Left lung (tissue), 10 donors: ENCODE data around the gene PLTP. TPM values are rescaled to one million over a fixed set of nuclear protein-coding genes. Genes with fewer than 3 reads are reported as not detected.

Source experiments
- ATAC-seq: fragments of 200-7000 bp; cut with Tn5 transposase; one replicate; pipeline ENCODE4 v1.9.1; 2020; ENCODE audit warnings: moderate library complexity
- DNase-seq, 4 donors: peaks; one replicate each; pipeline ENCODE4 v3.0.0-alpha.2; 2013 to 2020
- H3K27ac ChIP-seq, 2 donors: fragments of 200-600 bp; sonication (generic) in 1 of 2; one replicate each; pipeline versions ENCODE4 v1.5.0 to v1.8.0; 2020 to 2021
- H3K27me3 ChIP-seq, 2 donors: fragments of 200-600 bp; sonication (generic) in 1 of 2; one replicate each; pipeline versions ENCODE4 v1.5.0 to v1.8.0; 2020 to 2021
- H3K36me3 ChIP-seq, 2 donors: fragments of 200-600 bp; sonication (generic) in 1 of 2; one replicate each; pipeline versions ENCODE4 v1.5.0 to v1.8.0; 2020 to 2021
- H3K4me1 ChIP-seq, 2 donors: fragments of 200-600 bp; one replicate each; pipeline ENCODE4 v1.8.0; 2021
- H3K4me3 ChIP-seq, 2 donors: fragments of 200-600 bp; sonication (generic) in 1 of 2; one replicate each; pipeline versions ENCODE4 v1.5.0 to v1.8.0; 2020 to 2021; ENCODE audit warnings: mild to moderate bottlenecking in 1 of 2
- H3K9me3 ChIP-seq, 2 donors: fragments of 200-600 bp; sonication (generic) in 1 of 2; one replicate each; pipeline versions ENCODE4 v1.5.0 to v1.8.0; 2020 to 2021
- intact Hi-C, 2 donors: fragments of 100-400 bp; cut with DNase I; formaldehyde crosslinking; loops; one replicate each; pipeline versions ENCODE4 v1.11.2 to v1.14.2; 2022
- polyA plus RNA-seq, 6 donors: library from polyadenylated mRNA; unstranded; fragments of 120-200 nt; gene quantifications; one replicate each; pipeline ENCODE4 v1.2.1, GENCODE V29; 2013; ENCODE audit not compliant: insufficient read length in 6 of 6
- total RNA-seq, 2 donors: library from RNA; stranded (reverse); fragmentation: NEBNext Ultra II Directional; extraction: Animal tissue kit (Norgen Biotek cat#: 25700); gene quantifications; one replicate each; pipeline ENCODE4 v1.2.1, GENCODE V29; 2021
- TF ChIP-seq, protein P1 (sequence below), 2 donors: fragments of 200-600 bp; sonication (generic) in 1 of 2; IDR thresholded peaks; one replicate each; pipeline versions ENCODE4 v1.5.0 to v1.8.0; 2021; ENCODE audit warnings: antibody characterized with exemption in 2 of 2
- donor health status: DM: no; HTN: yes; CAD: no.
- donor health status: DM: no; HTN: no; CAD: no.

The PLTP gene
- total and polyA plus RNA-seq, 8 donors: 42.6 to 172 (median 58.2) TPM

DNA sequence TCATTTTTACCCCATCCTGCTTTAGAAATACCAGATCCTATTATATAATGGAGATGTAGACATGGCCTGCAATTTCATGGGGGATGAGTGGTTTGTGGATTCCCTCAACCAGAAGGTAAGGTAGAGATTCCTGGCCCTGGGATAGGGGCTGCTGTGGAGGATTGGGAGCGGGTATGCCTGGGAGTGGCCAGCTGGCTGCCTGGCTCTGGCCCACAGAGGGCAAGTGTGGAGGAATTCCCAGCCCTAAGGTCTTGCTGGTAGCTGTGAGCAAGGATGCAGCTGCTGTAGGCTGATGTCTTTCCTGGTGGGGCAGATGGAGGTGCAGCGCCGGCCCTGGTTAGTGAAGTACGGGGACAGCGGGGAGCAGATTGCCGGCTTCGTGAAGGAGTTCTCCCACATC lies 14.3 kb downstream of the PLTP start:
- TF ChIP-seq, protein P1, sequence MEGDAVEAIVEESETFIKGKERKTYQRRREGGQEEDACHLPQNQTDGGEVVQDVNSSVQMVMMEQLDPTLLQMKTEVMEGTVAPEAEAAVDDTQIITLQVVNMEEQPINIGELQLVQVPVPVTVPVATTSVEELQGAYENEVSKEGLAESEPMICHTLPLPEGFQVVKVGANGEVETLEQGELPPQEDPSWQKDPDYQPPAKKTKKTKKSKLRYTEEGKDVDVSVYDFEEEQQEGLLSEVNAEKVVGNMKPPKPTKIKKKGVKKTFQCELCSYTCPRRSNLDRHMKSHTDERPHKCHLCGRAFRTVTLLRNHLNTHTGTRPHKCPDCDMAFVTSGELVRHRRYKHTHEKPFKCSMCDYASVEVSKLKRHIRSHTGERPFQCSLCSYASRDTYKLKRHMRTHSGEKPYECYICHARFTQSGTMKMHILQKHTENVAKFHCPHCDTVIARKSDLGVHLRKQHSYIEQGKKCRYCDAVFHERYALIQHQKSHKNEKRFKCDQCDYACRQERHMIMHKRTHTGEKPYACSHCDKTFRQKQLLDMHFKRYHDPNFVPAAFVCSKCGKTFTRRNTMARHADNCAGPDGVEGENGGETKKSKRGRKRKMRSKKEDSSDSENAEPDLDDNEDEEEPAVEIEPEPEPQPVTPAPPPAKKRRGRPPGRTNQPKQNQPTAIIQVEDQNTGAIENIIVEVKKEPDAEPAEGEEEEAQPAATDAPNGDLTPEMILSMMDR (IDR thresholded peaks at IDR 0.05): no peak
- no peak for ATAC-seq
- Histone ChIP-seq H3K9me3 (no peaks in the 10 kb centered on the region), H3K27ac (no peak overlapping the region), H3K4me3 (no peak overlapping the region), H3K27me3 (no peaks in the 10 kb centered on the region), H3K36me3 (peaks cover 0 to 98% of the 10 kb centered on the region in 2 donors), H3K4me1 (peaks cover under 1 to 14% of the 10 kb centered on the region in 2 donors)
- DNase-seq: peak in 1 of 4 donors; percentile 49
- intact Hi-C loops: no loop called here

- H3K9me3 ChIP-seq: no peaks in the 10 kb centered on the region
- no peak overlapping the region for H3K4me3 ChIP-seq
- peaks cover 4 to 18% of the 10 kb centered on the region in 2 donors for H3K4me1 ChIP-seq
- no peak overlapping the region for H3K27ac ChIP-seq
- DNase-seq (no peak), ATAC-seq (no peak)
- peaks cover 0 to 97% of the 10 kb centered on the region in 2 donors for H3K36me3 ChIP-seq
- intact Hi-C loops: no loop called here
- TF ChIP-seq, protein P1 (IDR thresholded peaks at IDR 0.05): no peak
- H3K27me3 ChIP-seq: no peaks in the 10 kb centered on the region
Observed at GRCh38 chr20:45897289-45897688, 14.7 kb downstream of the PLTP start.

DNA sequence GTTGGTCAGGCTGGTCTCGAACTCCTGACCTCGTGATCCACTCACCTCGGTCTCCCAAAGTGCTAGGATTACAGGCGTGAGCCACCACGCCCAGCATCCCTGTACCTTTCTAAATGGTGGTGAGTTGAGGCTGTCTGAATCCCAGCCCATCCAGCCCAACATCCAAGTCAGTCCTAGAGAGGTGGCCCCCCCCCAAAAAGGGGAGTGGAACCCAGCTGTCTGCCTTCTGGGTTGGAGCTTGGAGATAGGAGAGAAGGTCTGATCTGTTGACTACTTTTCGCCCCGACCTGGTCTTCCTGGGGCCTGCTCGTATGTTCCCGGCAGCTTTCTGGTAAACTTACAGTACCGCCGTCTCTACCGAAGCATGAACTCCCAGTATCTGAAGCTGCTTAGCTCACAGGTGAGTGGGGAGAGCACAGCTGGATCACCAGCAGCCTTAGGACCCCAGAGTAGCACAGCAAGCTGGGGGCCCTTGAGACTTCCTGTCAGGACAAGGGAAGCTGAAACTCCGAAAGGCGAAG lies 15.3 kb downstream of the PLTP start:
- TF ChIP-seq, protein P1 (IDR thresholded peaks at IDR 0.05): no peak
- DNase-seq: peak in 1 of 4 donors; percentile 14
- intact Hi-C loops: no loop called here
- no peak overlapping the region for H3K27ac ChIP-seq
- H3K9me3 ChIP-seq: no peaks in the 10 kb centered on the region
- no peaks in the 10 kb centered on the region for H3K27me3 ChIP-seq
- H3K4me3 ChIP-seq: no peak overlapping the region
- peaks cover 0 to 91% of the 10 kb centered on the region in 2 donors for H3K36me3 ChIP-seq
- peaks cover 9 to 23% of the 10 kb centered on the region in 2 donors for H3K4me1 ChIP-seq
- no peak for ATAC-seq

DNA sequence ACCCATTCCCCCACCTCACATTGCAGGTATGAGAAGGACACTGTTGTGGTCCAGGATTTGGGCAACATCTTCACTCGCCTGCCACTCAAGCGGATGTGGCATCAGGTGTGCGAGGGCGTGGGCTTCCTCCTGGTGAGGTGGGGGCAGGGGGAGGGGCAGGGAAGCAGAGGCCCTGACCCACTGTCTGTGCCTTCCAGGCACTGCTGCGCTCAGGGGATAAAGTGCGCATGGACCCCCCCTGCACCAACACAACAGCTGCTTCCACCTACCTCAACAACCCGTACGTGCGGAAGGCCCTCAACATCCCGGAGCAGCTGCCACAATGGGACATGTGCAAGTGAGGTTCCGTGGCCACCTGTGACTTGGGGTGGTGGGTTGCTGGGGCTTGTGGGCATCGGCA lies 17.2 kb downstream of the PLTP start:
- Histone ChIP-seq H3K9me3 (no peaks in the 10 kb centered on the region), H3K36me3 (peaks cover 0 to 73% of the 10 kb centered on the region in 2 donors), H3K4me1 (peaks cover 10 to 36% of the 10 kb centered on the region in 2 donors), H3K27ac (no peak overlapping the region), H3K27me3 (no peaks in the 10 kb centered on the region), H3K4me3 (no peak overlapping the region)
- intact Hi-C loops: no loop called here
- ATAC-seq (no peak), DNase-seq (peak in 1 of 4 donors; percentile 57)
- TF ChIP-seq, protein P1 (IDR thresholded peaks at IDR 0.05): no peak

DNA sequence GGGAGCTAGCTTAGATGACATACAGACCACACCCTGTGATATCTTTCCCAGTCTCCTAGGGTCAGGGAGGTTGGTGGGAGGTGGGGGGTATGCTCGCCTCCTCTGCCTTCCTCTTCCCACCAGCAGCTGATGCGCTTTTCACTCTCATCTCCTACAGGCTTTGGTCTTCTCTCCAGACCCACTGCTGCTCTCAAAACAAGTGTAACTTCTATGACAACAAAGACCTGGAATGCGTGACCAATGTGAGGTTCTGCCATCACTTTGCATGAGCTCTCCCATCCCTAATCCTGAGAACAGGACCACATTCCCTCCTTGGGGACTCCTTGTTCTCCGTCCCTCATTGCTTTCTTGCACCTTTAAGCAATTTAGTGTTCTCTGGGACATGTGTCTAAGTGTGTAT lies 18.1 kb downstream of the PLTP start:
- no peak for ATAC-seq
- Histone ChIP-seq H3K27ac (no peak overlapping the region), H3K36me3 (peaks cover 0 to 63% of the 10 kb centered on the region in 2 donors), H3K9me3 (no peaks in the 10 kb centered on the region), H3K4me3 (no peak overlapping the region), H3K27me3 (no peaks in the 10 kb centered on the region), H3K4me1 (peaks cover 10 to 42% of the 10 kb centered on the region in 2 donors)
- DNase-seq: peak in 1 of 4 donors; percentile 9
- TF ChIP-seq, protein P1 (IDR thresholded peaks at IDR 0.05): no peak
- intact Hi-C loops: no loop called here
